ENCODE data around the gene UGCG. TPM values are rescaled to one million over a fixed set of nuclear protein-coding genes. Genes with fewer than 3 reads are reported as not detected.

Gene UGCG
- total RNA-seq, 1 donor from 2014 or later, result 48.1 TPM

- H3K4me3 Mint-ChIP-seq, result no peak overlapping the region
- H3K79me2 ChIP-seq (ENCODE audit: low read depth), result no peaks in the 10 kb centered on the region
- H3K9ac ChIP-seq, result no peak overlapping the region
- H4K20me1 ChIP-seq (ENCODE audit: low read depth), result no peaks in the 10 kb centered on the region
- no peaks in the 10 kb centered on the region for H3K27me3 ChIP-seq
- H3K4me1 ChIP-seq, result no peaks in the 10 kb centered on the region
- no peak overlapping the region for H3K4me3 ChIP-seq
- no peaks in the 10 kb centered on the region for H3K27me3 Mint-ChIP-seq (ENCODE audit: insufficient read depth, low read depth)
- no peak for TF ChIP-seq CTCF (IDR thresholded peaks at IDR 0.05)
- TF ChIP-seq EZH2phosphoT487 (IDR thresholded peaks at IDR 0.05), result no peak
- no peak for TF ChIP-seq EZH2 (IDR thresholded peaks at IDR 0.05)
- no peaks in the 10 kb centered on the region for H3K9me3 Mint-ChIP-seq
- no peak for DNase-seq (ENCODE audit: low spot score)
- H3K36me3 ChIP-seq, result peaks cover 4% of the 10 kb centered on the region
- H3K27ac ChIP-seq, result no peak overlapping the region
- H3K27ac Mint-ChIP-seq, result no peak overlapping the region
- peaks cover 10% of the 10 kb centered on the region for H3K36me3 Mint-ChIP-seq
- no peak overlapping the region for H2AFZ ChIP-seq (replicated peaks)
- no peaks in the 10 kb centered on the region for H3F3A ChIP-seq (ENCODE audit: low read depth)
- peaks cover 7% of the 10 kb centered on the region for H3K4me1 Mint-ChIP-seq
- H3K4me2 ChIP-seq, result no peak overlapping the region
- no peaks in the 10 kb centered on the region for H3K9me3 ChIP-seq (ENCODE audit: low read depth)
Observed at GRCh38 chr9:111925017-111925770, 28.6 kb downstream of the UGCG start.

GRCh38 chr9:111925784-111926183 lies 29.2 kb downstream of the UGCG start:
- Histone ChIP-seq H3F3A (ENCODE audit: low read depth) (no peaks in the 10 kb centered on the region), H3K9ac (no peak overlapping the region), H2AFZ (replicated peaks) (no peak overlapping the region), H3K4me3 (no peak overlapping the region), H3K27ac (no peak overlapping the region), H3K9me3 (ENCODE audit: low read depth) (no peaks in the 10 kb centered on the region), H3K4me1 (no peaks in the 10 kb centered on the region), H3K4me2 (no peak overlapping the region), H3K36me3 (peaks cover 5% of the 10 kb centered on the region), H3K79me2 (ENCODE audit: low read depth) (no peaks in the 10 kb centered on the region), H4K20me1 (ENCODE audit: low read depth) (no peaks in the 10 kb centered on the region), H3K27me3 (no peaks in the 10 kb centered on the region)
- TF ChIP-seq EZH2phosphoT487 (IDR thresholded peaks at IDR 0.05) (no peak), CTCF (IDR thresholded peaks at IDR 0.05) (no peak), EZH2 (IDR thresholded peaks at IDR 0.05) (no peak)
- Mint-ChIP-seq H3K36me3 (peaks cover 9% of the 10 kb centered on the region), H3K4me3 (no peak overlapping the region), H3K9me3 (no peaks in the 10 kb centered on the region), H3K27ac (no peak overlapping the region), H3K4me1 (peaks cover 7% of the 10 kb centered on the region), H3K27me3 (ENCODE audit: insufficient read depth, low read depth) (no peaks in the 10 kb centered on the region)
- no peak for DNase-seq (ENCODE audit: low spot score)

- H3K4me1 Mint-ChIP-seq, result peaks cover 7% of the 10 kb centered on the region
- no peak overlapping the region for H3K27ac Mint-ChIP-seq
- no peak overlapping the region for H3K4me2 ChIP-seq
- no peak overlapping the region for H3K4me3 Mint-ChIP-seq
- no peak overlapping the region for H2AFZ ChIP-seq (replicated peaks)
- no peak overlapping the region for H3K27ac ChIP-seq
- no peak overlapping the region for H3K9ac ChIP-seq
- H3K27me3 Mint-ChIP-seq (ENCODE audit: insufficient read depth, low read depth), result no peaks in the 10 kb centered on the region
- H3K4me3 ChIP-seq, result no peak overlapping the region
- H3K36me3 ChIP-seq, result peaks cover 12% of the 10 kb centered on the region
- no peaks in the 10 kb centered on the region for H4K20me1 ChIP-seq (ENCODE audit: low read depth)
- no peaks in the 10 kb centered on the region for H3K79me2 ChIP-seq (ENCODE audit: low read depth)
- H3K27me3 ChIP-seq, result no peaks in the 10 kb centered on the region
- TF ChIP-seq EZH2 (IDR thresholded peaks at IDR 0.05), result no peak
- TF ChIP-seq EZH2phosphoT487 (IDR thresholded peaks at IDR 0.05), result no peak
- TF ChIP-seq CTCF (IDR thresholded peaks at IDR 0.05), result no peak
- DNase-seq (ENCODE audit: low spot score), result no peak
- H3F3A ChIP-seq (ENCODE audit: low read depth), result no peaks in the 10 kb centered on the region
- H3K9me3 Mint-ChIP-seq, result no peaks in the 10 kb centered on the region
- no peaks in the 10 kb centered on the region for H3K9me3 ChIP-seq (ENCODE audit: low read depth)
- H3K4me1 ChIP-seq, result no peaks in the 10 kb centered on the region
- H3K36me3 Mint-ChIP-seq, result peaks cover 13% of the 10 kb centered on the region
Observed at GRCh38 chr9:111926421-111926875, 29.8 kb downstream of the UGCG start.

Measured in neural progenitor cell (in vitro differentiated cells).